NCI-H748 treated with DMSO at 0.1 percent for 48 hours (cell line): ENCODE data around the gene CLDN12.

Experiments used
- DNase-seq: peaks from one replicate; lab custom pipeline; 2025; lab: John Stamatoyannopoulos, UW

CLDN12 gene

DNA sequence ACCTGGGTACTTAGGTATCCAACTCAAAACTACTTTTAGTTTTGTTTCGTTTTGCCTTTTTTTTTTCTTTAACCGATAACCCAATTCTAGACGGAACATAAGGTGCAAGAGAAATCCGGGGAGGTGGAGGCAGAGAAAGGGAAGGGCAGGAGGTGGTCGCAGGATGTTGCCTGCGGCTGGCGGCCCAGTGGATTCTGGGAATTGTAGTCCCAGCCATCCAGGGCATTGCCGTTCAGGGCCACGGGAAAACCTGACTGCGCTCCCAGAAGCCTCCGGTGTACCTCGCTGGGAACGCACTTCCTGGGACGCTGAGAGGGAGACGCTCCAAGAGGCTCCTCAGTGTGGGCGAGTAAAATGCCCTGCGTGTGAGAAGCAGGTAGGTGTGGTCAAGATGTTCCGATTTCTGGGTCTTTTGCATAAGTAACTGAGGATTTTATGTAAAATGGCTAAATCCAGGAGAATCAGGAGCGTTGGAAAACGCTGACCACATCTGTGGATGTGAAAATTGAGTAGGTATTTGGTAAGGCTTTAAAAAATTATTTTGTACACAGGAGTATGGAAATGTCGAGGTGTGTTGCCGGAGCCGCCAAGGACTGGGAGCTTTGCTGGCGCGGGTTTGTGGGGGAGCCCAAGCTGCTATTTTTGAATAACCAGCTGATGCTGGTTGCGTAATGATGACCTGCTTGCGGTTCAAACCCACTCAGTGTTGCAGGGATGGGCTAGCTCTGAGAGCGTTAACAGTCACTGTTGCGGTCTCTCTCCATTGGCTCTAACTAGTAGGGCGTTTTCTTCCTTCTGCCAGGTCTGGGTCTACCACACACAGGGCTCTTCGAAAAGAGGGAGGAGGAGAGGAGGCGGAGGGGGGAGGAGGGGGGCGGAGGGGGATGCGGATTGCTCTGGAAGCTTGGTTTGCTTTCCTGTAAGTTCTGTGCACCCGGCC, at the start of gene CLDN12:
CLDN12 (plus strand) TSS at position 288 of the 940 bp plus-strand sequence. CDS start 9,216 bp downstream, outside the sequence.
- peak; percentile 91 for DNase-seq

DNA sequence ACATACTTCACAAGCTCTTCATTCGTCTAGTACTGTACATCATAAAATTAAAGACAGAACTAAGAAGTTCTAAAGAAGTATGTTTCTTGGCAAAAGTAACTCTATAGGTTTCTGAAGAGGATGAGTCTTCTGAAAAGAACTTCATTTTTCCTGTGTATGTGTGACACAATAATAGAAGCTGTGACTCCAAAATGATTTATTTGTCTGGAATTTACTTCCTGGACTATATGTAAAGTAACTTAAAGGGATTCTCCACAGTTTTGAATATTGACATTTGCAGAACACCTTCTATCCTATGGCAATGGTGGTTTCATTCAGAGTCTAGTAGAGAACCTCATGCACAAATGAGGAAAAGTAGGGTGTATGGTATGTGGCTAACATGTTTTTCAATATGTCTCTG, 19.8 kb upstream of the CLDN12 start:
- no peak for DNase-seq

DNA sequence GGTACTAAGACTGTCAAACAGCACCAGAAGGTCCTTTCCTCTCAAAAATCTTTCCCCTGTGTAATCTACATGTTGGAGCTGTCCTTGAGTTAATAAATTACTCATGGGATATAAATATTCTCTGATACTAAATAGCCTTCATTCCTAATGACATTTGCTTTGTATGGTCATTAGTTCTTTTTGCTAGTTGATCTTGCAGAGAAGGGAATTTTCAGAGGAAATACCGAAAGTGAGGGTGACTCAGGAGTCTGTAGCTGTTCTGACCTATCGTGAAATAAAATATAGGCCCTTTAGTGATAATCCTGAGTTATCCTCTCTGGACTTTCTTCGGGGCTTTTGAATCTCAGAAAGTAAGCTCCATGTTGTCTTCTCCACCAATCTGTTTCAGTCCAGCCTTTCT, 19.4 kb upstream of the CLDN12 start:
- DNase-seq: no peak

DNA sequence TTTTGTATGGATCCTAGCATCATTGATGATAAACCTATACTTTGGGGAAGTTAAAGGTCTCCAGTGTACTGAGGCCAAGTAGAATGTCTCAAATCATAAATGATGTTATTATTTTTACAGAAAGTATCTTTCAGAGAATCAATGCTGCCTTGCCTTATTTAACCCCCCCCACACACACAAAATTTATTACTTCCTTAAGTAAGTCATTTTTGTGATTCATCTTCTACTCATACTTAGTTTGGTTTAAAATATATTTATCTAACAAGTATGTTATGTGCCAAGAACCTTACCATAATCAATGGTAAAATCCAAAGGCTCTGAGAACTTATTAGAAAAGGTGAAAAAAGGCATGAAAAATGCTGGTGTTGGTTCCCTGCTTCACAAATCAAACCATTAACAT, 18.8 kb upstream of the CLDN12 start:
- no peak for DNase-seq

DNA sequence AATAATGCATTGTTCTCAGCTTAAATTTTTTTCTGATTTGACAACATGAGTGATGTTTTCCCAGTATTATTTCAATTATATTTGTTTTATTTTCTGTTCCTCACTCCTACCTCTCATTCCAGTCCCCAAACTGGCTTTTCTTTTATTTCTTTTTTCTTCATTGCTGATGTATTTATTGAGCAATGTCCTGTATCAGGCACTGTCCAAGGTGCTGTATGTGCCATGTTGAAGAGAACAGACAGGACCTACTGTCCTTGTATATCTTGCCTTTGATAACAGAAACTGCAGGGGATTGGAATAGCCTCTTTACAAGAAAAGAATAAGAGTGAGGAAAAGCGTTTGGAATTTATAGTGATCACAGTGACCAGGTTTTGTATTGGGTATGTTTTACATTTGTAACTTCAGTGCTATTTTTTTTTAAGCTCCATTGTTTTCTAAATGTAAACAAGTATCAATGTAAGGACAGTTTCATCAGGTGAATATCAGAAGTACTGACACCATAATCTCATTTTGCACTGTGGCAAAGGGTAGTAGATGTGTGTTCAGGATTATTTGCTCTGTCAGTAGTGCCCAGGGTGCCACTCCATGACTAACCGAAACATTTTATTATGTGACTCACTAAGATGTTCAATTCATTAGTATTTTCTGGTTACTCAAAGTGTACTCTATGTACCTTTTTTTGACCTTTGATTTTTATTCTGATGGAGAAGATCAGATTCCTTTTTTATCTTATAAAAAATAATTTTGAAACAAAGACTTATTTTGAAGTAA, 15.6 kb upstream of the CLDN12 start:
- DNase-seq: no peak

DNA sequence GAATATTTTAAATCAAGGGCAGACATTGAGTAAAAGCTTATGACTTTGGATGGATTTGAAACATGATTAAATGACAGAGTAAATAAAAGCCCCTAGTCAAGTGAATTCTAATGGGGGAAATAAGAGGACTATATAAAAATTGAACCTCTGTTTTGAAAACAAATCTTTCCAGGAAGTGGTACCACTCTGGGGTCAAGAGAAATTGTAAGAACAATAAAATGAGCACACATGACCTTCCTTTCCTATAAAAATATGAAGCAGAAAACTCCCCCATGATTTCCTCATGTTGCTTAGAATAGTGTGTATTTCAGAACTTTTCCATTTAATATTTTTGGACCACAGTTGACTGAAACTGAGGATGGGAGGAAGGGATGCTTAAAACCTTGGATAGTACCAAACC, 12.3 kb upstream of the CLDN12 start:
- DNase-seq: no peak

DNA sequence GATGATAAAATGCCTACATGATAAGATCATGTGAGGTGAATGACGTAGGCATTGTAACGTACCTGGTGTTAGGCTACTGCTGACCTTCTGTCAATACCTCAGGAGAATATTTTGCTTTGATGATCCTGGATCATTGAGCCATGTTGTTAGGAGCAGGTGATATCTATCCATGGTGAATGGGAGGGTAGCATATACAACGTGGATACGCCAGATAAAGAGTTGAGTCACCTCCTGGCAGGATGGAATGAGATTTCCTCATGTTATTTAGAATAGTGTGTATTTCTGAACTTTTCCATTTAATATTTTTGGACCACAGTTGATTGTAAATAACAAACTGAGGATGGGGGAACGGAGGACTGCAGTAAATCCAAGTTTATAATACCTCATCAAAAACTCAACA, 11.8 kb upstream of the CLDN12 start:
- no peak for DNase-seq

DNA sequence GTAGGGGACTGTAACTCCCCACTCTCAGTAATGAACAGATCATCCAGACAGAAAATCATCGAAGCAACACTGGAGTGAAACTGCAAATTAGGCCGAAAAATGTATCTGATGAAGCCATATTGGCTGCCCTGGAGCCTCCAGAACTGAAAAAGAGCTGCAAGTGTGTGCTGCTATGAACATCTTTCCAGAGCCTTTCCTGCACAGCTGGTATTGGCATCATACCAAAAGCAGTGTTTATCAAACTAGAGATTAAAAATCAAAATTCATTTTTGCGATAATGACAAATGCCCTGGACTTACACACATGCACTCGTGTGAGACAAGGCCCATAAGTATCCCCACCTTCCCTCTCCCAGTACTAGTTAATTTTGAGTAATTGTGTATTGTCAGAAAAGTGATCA, 6.8 kb upstream of the CLDN12 start:
- DNase-seq: no peak

DNA sequence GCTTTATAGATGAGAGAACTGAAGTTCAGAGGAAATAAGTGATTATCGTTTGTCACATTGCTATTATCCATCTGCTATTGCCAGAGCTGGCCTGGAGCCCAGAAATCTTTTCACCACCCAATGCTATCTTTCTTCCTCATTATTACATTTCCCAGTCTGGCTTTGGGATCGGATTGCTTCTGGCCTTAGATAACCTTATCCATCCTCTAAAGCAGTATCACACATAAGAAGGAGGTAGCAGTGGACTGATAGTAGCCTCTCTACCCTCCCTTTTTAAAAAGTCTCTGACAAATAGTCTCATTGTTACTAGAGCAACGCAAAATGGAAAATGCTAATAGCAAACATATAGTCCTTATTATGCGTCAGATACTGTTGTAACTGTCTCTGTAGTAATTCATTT, 1.3 kb upstream of the CLDN12 start:
- peak; percentile 6 for DNase-seq

DNA sequence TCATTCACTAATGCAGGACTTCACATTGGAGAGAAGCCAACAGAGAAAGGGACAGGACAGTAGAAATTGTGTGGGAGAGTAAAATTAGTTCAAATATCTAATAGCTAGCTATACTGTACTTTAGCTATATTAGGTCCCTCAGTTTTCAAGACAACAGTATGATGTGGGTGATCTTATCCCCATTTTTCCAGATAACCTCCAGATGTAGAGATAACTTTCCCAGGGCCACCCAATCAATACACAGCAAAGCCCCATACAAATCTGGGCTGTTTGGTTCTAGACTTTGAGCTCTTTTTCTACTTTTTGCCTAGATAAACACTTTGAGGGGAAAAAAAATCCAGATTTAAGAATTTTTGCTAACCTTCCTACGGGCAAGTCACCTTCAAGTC, 482 bp upstream of the CLDN12 start:
- DNase-seq: no peak

DNA sequence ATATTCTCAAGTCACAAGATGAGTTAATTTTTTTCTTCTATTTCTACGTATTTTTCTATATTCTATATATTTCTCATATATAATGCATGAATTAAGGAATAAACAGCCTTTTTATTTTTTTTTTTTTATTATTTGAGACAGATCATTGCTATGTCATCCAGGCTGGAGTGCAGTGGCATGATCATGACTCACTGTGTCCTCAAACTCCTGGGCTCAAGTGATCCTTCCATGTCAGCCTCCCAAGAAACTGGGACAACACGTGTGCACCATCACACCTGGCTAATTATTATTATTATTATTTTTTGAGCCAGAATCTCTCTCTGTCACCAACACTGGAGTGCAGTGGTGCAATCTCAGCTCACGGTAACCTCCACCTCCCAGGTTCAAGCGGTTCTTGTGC, 1.5 kb downstream of the CLDN12 start:
- DNase-seq: no peak

DNA sequence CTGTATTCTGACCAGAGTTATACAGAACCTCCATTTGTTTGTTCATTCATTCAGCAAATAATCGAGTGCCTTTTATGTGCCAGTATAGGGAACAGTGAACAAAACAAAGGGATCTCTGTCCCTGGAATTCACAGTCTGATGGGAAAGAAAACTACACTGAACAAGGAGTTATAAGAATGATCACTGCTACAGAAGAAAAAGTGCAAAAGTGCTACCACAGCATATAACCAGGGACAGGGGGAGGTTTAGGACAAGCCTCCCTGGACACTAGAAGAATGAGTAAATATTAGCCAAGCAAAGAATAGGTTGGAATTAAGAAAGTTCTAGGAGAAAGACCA, 4.2 kb downstream of the CLDN12 start:
- no peak for DNase-seq

DNA sequence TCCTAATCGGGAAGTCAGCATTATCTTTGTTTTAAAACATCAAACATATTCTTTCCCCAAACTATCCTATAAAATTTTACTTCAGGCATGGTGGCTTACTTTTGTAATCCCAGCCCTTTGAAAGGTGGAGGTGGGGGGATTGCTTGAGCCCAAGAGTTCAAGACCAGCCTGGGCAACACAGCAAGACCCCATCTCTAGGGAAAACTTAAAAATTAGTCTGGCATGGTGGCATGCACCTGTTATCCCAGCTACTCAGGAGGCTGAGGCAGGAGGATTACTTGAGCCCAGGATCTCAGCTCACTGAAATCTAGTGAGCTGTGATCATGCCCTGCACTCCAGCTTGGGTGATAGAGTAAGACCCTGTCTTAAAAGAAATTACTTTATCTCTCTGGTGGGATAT, 4.9 kb downstream of the CLDN12 start:
- no peak for DNase-seq

DNA sequence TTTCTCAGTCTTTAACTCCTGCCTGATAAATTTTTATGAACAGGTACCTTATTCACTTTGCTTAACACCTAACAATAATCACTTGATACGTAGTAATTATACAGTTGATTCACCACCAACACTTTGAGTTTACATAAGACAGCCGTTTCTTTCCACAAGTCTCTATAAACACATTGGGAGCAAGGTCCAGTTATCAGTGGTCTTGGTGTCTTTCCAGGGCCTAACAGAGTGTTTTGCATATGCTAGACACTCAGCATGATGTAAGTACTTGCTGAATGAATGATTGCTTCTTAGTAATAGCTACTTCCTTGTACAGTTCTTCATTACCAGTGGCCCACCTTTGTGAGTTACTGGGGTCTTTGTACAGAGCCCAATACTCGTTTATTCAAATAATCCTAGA, 6.4 kb downstream of the CLDN12 start:
- no peak for DNase-seq

DNA sequence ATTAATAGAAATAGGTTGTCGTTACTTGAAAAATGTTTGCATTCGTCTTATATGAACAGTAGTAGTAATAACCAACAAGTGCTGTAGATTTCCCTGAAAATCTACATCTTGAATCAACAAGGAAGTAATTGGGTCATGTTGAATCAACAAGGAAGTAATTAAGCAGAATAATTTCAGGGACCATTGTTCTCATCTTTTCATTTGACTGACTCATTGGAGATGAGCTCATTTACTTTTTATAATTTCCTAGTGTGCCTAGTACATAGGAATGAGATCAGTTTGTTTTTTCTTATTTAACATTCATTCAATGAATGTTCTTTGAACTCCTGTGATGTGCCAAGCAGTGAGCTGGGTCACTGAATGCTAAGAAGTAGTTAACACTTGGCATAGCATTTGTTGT, 8.2 kb downstream of the CLDN12 start:
- peak; percentile 20 for DNase-seq

DNA sequence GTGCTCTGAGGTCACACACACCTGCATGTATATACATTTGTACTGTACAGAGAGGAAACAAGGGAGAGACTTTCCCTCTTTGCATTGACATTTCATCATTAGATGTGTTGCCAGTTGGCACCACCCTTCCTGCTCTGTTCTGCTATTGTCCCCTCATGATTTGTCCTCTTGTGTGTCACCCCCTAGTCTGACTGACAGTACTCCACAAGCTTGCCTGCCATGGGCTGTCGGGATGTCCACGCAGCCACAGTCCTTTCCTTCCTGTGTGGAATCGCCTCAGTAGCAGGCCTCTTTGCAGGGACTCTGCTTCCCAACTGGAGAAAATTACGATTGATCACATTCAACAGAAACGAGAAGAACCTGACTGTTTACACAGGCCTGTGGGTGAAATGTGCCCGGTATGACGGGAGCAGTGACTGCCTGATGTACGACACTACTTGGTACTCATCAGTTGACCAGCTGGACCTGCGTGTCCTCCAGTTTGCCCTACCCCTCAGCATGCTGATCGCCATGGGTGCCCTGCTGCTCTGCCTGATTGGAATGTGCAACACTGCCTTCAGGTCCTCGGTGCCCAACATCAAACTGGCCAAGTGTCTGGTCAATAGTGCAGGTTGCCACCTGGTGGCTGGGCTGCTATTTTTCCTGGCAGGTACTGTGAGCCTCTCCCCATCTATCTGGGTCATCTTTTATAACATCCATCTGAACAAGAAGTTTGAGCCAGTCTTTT, 9.4 kb downstream of the CLDN12 start:
- DNase-seq: no peak

DNA sequence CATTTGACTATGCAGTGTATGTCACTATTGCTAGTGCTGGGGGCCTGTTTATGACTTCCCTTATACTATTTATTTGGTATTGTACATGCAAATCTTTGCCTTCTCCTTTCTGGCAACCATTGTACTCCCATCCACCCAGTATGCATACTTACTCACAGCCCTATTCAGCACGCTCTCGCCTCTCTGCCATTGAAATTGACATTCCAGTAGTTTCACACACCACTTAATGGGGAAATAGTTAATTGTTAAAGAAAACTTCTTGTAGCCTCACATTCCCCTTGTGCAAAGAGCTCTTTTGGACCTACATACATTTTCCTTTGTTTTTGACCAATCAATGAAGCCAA, 9.9 kb downstream of the CLDN12 start:
- no peak for DNase-seq

DNA sequence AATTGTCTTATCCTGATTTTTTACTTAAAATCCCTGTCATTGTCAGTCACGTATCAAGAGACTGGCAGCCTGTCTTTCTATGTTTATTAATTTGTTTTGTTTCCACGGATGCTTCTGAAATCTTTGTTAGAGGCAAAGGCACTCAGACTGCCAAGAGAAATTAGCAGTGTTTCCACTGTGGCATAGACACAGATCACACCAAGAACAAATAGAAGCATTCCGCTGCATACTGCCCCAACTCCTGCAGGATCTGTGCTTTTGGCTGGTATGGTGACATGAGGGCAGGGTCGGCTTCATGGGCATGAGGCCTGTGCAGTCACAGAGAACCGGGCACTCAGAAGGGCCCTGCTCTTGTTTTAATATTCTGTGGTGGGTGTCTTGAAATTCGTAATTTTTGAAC, 18.4 kb downstream of the CLDN12 start:
- DNase-seq: no peak

DNA sequence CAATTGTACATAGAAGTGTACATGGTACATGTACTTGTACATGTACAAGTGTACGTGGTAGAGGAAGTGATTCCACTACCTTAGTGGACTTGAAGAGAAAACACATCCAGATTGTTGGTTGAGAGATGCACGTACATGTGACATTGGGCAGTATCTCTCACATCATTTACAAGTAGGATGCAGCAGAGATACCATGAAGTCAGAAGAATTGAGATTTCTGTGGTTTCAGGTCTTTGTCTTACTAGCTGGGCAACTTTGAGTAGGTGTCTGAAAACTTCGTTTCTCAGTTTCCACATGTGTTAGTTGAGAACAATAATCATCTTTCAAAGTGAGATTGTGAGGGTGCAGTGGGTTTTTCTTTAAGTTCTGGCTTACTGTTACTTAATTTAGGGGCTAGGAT, 21.5 kb downstream of the CLDN12 start:
- no peak for DNase-seq

DNA sequence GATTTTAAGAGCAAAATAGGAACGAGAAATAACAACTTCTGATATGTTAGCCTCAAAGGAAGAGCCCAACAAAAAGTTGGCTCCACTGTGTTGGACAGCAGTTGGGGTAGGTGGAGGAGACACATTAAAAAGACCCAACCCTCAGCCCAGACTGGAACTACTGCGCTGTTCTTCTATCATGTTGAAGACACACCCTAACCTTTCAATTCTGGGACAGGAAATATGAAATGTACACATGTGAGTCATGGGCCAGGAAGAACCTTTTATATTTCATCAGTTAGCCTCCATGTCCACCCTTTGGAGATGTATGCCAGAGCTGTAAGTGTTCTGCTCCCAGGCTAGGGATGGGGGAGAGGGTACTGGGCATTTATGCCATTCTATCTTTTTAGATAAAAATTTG, 22.1 kb downstream of the CLDN12 start:
- no peak for DNase-seq

DNA sequence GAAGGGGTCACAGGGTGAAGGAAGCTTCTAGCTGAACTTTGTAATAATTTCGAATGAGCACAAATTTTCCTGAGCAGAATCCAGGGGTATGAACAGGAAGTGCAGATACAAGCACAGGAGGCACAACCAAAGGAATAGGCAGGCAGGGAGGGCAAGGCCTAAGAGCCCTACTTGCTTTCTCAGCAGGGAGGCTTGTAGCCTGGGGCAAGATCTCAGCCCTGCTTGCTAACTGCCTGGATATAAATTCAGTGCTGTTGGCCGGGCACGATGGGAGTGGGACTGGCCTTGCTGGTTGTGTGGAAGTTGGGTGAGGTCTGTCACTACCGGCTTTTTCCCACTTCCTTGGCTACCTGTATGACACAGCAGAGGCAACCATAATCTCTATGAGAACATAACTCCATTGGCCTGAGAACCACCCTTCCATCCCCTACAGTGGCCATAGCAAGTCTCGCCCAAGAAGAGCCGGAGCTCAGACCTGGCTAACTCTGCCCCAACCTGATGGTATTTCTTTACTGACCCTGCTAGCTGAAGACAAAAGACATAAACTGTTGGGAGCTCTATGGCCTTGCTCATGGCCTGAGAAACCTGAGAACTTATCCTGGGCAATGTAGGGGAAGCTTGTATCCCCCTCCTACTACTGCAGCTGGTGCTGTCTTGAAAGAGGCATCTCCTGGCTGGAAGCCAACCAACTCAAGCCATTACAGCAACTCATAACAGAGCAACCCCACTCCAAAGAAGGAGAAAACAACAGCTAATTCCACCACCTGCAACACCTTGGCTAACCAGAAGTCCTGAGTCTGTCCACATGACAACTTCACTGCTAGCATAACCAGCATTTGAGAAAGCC, 27.6 kb downstream of the CLDN12 start:
- no peak for DNase-seq

DNA sequence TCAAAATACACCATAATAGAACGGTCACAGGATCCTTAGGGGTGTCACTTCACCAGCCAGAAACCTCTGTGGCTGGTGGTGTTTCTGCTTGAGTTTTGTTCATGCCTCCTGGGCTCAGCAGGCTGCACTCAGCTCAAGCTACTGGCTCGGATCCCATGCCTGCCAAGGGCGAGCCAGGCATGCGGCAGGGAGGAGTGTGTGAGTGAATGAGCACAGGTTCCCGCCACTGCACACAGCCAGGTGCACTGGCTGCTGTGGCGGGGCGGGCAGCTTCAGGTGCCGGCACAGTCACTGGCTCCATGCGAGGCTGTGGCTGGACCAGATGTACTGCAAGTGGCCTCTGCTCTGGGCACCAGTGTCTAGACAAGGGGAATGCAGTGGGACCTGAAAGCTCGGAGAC, 29.5 kb downstream of the CLDN12 start:
- no peak for DNase-seq
